HTR-8/SVneo (cell line): ENCODE results near the gene TRABD.

Source experiments
- DNase-seq: peaks from one replicate; pipeline ENCODE4 v3.0.0; 2011; ENCODE audit warnings: low spot score, mixed read lengths; ENCODE audit not compliant: insufficient read length
- FAIRE-seq: peaks from 2 replicates; lab custom pipeline; 2011; peaks lifted over from hg19 to GRCh38; lab: Jason Lieb, UNC

The TRABD gene

DNA sequence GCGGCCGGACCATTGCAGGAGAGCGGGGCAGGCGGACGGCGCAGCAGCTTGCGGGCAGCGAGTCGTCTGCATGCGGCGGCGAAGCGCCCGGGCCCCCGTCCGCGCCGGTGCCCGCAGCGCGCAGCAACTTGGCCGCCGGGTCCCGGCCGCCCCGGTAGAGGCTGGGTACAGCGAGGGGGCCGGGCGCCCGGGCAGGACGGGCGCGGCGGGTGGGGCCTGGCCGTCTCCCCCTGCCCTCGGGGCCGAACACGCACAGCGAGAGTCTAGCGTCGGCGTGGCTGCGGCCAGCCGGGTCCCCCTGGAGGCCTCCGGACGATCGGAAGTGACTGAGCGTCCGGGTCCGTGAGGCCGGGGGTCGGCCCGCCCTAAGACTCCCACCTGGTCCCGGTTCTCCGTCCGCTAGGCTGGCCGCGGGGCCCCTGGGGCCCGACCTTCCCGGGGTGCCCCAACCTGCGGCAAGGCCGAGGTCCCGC, 775 bp upstream of the TRABD start:
- FAIRE-seq (no peak), DNase-seq (no peak)

DNA sequence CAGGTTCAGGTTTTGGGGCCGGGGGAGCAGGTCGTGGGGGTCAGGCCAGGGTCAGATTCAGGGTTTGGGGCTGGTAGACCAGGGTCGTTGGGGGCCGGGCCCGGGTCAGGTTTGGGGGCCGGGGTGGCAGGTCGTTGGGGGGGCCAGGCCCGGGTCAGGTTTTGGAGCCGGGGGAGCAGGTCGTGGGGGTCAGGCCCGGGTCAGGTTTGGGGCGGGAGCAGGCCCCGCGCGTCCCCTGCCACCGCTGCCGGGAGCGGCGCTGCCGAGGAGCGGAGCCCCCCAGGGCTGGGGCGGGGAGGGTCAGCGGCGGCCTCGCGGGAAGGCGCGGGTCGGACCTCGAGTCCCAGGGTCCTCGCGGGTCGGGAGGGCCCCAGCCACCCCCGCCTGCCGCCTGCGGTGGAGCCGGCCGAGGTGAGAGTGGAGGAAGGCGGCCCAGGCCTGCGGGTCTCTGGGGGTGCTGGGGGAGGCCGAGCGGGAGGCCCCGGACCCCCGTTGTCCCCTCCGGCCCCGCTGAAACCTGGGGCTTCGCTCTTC, 535 bp downstream of the TRABD start:
- DNase-seq (no peak), FAIRE-seq (no peak)

DNA sequence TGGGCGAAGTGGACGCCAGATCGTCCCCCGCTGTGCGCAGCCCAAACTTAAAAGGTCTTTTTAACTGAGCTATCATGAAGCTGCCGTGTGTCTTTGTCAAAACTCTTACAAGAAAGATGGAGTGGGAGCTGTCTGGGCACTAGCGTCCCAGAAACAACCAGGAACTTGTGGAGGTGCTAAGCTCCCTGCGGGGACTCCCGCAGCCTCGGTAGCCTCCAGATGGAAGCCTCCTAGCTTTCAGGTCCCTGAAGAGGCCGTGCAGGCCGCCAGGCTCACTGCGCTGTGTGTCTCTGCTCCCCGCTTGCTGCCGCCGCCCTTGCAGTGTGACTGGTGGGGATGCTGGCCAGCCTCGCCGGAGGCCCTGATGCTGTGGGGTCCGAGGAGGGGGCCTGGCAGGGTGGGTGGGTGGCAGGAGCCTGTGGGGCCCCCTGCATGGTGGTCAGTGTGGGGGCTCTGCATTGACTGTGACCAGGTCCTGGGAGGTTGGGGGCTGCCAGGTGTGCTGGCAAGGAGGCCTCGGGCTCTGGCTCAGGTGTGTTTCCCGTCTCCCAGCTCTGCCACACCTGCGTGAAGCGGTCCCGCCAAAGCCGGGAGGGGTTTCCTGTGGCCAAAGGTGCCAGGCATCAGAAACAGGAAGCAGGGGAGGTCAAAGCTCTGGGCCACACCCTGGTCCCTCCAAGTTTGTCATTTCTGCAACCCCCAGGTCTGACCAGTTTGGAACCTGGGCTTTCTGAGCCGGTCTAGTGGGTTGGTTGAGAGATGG, 1.2 kb downstream of the TRABD start:
- FAIRE-seq (no peak), DNase-seq (no peak)

DNA sequence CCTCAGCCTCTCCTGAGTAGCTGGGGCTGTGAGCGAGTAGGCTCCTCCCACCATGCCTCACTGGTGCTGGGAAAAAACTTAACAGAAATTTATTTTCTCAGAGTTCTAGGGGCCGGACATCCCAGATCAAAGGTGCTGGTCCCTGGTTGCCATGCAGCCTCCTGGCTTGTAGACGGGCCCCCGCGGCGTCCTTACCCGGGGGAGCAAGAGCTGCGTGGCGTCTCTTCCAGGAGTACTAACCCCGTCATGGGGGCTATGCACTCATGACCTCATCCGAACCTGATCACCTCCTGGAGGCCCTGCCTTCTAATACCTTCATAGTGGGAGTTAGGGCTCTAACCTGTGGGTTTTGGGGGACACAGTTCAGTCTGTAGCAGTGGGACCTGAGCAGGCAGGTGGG, 2.6 kb downstream of the TRABD start:
- FAIRE-seq, result no peak
- no peak for DNase-seq

DNA sequence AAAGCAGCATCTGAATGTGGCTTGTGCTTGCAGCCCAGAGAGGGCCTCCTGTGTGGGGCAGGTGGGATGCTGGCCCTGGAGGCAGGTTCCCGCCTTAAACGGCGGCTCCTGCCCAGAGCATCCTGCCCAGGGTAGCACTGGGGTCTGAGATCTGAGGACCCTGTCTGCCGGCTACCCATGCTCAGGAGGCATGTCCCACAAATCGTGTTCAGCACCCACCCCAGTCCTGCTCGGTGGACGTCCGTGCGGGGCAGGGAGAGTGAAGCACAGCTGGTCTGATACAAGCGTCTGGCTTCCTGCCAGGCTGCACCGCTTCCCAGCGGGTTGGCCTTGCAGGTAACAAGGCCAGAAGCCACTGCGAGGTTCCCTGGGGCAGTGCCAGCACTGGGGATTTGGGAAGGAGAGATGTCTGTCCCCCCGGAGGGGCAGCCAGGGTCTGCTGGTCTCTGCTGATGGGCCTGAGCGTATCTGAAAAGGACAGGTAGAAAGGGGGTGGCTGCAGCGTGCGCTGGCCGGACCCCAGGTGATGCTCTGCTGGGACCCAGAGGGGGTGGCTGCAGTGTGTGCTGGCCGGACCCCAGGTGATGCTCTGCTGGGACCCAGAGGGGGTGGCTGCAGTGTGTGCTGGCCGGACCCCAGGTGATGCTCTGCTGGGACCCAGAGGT, 3.6 kb downstream of the TRABD start:
- no peak for FAIRE-seq
- no peak for DNase-seq

DNA sequence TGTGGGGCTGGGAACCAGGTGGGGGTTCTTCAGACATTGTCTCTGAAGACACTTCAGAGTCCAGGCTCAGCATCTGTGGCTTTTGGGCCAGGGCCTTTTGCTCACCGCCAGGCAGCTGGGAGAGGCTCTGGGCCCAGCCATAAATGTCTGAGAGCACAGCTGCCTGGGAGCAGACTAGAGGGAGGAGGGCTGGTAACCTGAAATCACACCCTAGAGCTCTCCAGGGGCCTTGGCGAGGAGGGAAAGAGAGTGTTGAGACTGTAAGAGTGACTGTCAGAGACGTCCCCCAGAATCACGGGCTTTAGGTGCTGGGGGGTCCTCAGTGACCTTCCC, 4.1 kb downstream of the TRABD start:
- FAIRE-seq, result no peak
- DNase-seq, result no peak

DNA sequence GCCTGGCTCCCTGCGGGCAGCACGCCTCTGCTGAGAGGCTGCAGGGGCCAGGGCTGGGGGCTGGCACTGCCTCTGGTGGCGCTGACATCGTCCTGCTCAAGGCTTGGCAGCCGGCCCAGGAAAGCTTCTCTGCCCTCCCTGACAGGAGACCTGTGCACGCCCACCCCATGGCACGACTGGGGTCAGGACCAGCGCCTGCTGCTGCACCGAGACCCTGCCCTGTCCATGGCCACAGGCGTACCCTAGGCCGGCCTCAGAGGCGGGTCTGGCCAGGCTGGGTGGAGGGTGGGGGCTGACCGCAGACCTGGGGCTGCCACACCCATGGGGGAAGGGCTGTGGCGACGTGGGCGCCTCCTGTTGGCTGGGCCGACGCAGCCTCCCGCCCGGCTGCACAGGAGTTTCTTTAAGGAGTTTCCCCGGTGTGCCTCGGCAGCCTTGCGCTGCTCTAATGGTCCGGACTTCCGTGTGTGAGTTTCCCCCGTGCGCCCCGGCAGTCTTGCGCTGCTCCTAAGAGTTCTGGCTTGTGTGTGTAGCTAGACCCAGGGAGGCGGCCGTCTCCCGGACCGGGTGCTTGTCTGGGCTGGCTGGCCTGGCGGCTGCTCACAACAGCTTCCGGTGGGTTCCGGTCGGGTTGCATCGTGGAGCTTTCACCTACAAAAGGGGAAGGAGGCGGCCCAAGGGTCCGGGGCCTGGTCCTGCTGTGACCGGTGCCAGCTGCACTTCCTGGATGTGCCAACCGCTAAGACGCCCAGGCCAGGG, 4.6 kb downstream of the TRABD start:
- no peak for DNase-seq
- no peak for FAIRE-seq

DNA sequence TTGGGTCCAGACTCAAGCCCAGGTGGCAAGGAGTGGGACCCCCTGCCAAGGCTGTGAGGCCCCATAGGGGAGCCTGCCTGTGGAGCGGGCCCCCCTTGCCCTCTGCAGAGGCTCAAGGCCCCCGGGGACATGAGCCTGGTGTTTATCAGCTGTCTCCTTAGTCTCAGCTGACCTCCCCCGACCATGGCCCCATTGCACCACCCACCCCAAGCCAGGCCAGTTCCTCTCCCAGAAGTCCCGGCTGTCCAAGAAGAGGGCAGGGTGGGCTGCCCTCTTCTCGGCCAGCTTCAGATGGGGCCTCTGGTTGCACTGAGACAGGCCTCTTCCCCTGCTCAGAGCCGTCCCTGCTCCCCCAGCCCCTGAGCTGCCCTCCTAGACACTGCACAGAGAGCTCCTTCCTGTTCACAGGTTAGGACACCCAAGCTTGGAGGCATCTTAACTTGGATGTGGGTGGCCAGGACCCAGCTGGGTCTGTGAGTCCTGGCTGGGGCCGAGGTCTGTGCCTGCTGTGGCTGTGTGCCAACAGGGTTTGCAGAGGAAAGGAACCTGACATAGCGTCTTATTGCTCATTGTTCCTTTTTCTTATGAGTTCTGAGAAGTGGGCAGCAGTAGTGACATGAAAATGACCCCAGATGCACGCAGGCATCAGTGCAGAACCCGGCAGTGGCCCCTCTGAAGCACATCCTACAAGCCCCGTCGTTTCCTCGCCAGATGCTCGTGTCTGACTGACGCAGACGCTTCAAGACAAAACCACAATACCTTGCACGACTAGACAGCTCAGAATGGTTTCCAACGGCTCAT, 5.4 kb downstream of the TRABD start:
- FAIRE-seq (no peak), DNase-seq (no peak)

DNA sequence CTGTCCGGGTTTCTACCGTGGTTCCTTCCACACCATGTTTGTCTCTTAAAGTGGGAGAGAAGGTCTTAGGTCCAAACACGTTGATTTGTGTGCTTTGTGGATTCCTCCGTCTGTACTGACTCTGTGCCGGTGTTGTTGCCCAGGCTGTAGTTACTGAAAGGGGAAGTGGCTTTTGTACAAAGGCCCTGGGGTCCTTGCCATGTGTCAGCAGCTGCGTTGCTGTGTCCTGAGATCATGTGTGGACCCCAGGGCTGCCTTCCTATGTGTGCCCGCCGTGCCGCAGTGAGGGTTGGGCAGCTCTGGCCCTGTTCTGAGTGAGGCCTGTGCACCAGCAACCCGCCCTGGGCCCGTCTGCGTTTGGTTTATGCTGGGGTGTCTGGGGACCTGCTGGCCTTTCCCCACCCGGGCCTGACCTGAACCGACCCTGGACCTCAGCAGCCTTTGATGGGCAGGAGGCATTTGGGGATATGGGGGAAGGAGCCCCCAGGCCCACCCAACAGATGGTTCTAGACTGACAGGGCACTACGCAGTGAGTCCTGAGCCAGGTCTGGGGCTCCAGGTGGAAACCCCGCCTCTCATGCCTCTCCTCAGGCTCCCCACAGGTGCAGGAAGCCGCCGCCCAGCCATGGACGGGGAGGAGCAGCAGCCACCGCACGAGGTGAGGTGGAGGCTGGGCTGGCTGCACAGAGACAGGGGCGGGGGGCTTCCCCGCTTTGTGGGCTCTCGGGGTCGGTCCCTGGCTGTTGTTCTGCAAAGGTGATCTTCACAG, 6.9 kb downstream of the TRABD start:
- DNase-seq, result no peak
- no peak for FAIRE-seq

DNA sequence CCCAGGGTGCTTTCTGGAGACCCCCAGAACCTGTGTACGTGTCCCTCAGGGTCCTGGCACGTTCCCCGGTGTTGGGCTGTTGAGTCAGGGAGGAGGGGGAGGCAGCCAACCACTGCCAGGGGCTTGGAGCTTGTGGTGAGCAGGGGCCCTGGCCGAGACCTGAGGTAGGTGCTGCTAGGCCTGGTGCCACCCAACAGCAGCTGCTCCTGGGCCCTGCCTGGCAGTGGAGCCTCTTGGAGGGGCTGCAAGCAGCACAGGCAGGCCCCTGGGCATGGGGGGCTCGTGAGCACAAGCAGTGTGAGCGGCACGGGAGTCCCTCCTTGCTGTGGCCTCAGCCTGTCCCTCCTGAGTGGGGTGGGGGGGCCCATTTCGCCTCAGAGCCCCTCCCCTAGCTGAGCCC, 7.9 kb downstream of the TRABD start:
- DNase-seq (no peak), FAIRE-seq (no peak)

DNA sequence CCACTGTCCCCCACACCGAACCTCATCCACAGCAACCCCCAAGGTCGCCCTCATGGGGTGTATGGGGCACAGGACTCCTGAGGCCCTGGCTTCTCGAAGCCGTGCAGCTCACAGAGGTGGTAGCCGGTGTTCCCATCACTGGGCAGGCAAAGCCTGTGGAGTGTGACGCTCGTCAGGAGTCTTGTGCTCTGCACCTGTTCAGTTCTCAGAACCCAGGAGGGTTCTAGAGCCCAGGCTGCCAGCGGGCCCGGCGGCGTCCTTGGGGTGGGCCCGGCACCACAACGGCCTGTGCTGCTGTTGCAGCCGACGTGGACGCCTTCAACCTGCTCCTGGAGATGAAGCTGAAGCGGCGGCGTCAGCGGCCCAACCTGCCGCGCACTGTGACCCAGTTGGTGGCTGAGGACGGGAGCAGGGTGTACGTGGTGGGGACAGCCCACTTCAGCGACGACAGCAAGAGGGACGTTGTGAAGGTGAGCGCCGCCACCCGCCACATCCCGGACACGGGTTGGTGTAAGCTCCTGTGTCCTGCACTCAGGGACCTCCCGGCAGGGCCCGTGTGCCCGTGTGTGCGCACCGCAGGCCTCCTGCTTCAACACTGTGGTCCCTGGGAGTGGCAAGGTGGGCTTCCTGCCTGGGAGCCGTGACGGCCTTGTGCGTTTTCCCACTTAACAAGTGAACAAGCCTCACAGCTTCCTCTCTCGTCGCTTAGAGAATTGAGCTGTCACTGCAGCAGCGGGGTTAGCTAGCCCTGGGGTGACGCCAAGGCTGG, 8.5 kb downstream of the TRABD start:
- DNase-seq, result no peak
- no peak for FAIRE-seq

DNA sequence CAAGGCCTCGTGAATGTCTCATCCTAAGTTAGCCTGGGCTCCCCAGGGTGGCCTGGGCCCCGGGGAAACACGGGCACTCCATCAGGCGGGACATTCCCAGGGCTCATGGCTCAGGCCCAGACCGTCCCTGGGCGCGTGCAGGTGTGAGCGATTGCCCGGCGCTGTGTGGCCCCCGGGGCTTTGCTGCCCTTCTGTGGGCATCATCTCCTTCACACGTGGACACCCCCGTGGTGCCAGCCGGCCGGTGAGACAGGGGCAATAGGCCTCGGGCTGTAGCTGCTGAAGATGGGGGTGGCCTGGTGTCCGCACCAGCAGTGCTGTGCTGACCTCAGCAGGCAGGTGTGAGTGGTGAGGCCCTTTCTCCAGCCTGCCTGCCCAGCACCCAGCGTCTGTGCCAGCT, 10.5 kb downstream of the TRABD start:
- no peak for DNase-seq
- FAIRE-seq, result no peak

DNA sequence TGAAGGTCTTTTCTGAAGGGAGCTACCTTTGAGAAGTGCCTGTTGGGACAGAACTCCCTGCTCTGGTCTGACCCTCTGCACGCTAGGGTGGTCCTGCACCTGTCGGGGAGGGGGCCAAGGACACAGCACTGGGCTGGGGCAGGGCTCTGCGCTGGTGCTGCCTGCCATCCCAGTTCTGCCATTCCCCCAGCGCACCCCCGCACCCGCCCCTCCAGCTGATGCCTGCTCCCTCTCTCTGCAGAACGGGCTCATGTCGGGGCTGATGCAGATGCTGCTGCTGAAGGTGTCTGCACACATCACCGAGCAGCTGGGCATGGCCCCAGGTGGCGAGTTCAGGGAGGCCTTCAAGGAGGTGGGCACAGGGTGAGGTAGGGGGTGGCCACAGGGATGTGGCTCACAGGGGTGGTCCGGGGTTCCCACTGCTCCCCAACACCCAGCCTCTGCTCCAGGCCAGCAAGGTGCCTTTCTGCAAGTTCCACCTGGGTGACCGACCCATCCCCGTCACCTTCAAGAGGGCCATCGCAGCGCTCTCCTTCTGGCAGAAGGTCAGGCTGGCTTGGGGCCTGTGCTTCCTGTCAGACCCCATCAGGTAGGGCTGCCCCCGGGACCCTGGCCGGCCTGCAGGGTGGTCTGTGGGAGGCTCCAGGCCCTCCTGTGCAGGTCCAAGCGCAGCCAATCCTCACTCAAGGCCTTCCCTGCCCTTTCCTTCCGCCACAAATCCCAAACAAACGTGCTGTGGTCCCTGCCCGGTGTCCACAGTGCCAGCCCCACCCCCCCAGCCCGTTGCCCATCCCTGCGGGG, 11.5 kb downstream of the TRABD start:
- no peak for FAIRE-seq
- DNase-seq, result no peak

DNA sequence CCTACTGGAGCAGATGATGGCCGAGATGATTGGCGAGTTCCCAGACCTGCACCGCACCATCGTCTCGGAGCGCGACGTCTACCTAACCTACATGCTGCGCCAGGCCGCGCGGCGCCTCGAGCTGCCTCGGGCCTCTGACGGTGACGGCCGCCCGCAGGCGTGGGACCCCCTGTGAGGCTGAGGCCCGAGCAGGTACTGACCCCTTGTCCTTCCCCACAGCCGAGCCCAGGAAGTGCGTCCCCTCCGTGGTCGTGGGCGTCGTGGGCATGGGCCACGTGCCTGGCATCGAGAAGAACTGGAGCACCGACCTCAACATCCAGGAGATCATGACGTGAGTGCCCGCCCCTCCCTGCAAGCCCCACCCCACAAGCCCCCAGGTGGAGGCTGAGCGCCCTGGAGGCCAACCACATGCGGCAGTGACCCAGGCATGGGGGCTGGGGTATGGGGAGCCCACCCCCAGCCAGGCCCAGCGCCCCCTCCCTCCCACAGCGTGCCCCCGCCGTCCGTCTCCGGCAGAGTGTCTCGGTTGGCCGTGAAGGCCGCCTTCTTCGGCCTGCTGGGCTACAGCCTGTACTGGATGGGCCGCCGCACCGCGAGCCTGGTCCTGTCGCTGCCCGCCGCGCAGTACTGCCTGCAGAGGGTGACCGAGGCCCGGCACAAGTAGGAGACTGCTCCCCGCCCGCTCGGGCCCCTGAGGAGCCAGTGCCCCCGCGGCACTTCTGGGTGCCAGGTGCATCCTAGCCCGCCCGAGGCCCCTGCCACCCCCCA, 12.3 kb downstream of the TRABD start:
- no peak for FAIRE-seq
- DNase-seq, result no peak

DNA sequence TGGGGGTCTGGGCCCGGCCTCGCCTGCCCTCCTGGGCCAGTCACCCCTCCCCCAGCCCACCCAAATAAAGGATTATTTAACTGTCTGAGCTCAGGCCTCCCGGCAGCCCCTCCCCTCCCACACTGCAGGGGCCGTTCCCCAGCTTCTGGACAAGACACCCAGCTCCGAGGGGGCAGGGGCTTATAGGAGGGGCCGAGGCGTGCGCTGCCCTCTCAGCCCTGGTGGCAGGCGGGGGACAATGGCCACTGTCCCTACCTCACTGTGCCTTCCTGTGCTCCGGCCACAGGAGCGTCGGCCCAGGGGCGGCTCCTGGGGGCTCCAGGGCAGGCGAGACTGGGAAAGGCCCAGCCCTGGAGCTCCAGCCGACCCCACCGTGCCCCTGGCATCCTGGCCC, 12.9 kb downstream of the TRABD start:
- DNase-seq (no peak), FAIRE-seq (no peak)

DNA sequence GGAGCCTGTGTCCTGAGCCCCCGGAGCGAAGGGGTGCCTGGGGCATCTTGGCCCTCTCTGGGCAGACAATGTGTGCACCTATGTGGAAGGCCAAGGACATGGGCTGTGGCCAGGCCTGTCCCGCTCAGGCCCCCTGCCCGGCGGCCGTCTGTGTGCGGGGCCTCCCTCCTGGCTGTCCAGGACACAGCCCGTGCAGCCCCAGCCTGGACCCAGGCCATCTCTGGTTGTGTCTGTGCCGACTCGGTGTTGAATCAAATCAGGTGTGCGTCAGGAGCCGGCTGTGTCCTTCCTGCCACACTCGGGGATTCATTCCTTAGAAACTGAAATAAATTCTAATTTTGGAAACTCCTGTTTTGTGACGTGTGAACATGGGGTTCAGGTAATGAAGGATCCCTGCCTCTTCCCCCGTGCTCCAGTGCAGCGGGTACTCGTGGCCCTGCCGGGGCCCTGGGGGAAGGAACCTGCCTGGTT, 13.6 kb downstream of the TRABD start:
- DNase-seq (no peak), FAIRE-seq (no peak)

DNA sequence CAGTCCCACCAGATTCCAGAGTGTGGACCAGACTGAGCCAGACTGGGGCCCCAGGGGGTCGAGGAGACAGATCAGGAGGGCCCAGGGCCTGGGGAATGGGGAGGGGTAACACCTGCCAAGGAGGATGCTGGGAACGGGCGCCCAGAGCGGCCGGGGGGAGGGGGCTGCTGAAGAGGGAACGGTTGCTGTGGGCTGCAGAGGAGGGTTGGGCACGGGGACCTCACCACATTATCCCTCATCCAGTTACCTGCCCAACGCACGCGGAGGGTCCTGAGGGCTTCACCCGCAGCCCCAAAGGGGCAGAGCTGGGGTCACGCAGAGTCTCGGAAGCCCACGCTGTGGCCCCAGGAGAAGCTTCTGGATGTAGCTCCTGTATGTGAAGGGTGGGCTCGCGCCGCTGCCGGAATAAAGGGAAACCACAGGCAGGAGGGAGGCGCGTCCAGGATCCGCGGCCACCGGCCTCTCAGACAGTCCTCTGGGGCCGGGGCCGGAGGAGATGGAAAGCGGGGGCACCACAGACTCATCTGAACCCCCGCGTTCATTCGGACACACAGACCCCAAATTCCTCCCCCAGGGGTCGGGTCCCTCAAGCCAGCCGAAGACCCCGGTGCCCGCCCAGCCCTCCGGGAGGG, 14.2 kb downstream of the TRABD start:
- DNase-seq (no peak), FAIRE-seq (no peak)
